Thyroid gland (tissue), 4 donors: ENCODE results near the gene TBC1D20. TPM values are rescaled to one million over a fixed set of nuclear protein-coding genes. Genes with fewer than 3 reads are reported as not detected.
"Not testable (repeated sequence)": the region's sequence is repeated elsewhere in the genome, so short reads cannot be mapped to it uniquely, and the experiment has no call there.

Experiments used
- DNase-seq, 2 donors: peaks; one replicate each; pipeline ENCODE4 v3.0.0-alpha.2; 2019
- H3K27ac ChIP-seq, 3 donors: fragments of 200-600 bp; sonication (generic); 1 replicate in 2 of 3; 2 replicates in 1 of 3; pipeline ENCODE4 v1.5.1; 2016 to 2019; ENCODE audit warnings: mild to moderate bottlenecking in 1 of 3, moderate library complexity in 1 of 3
- H3K27me3 ChIP-seq: fragments of 200-600 bp; sonication (generic); one replicate; pipeline ENCODE4 v1.5.1; 2019
- H3K36me3 ChIP-seq, 2 donors: fragments of 200-600 bp; sonication (generic); one replicate each; pipeline ENCODE4 v1.5.1; 2016 to 2019
- H3K4me1 ChIP-seq, 2 donors: fragments of 200-600 bp; sonication (generic); one replicate each; pipeline ENCODE4 v1.5.1; 2017 to 2019
- H3K4me3 ChIP-seq, 3 donors: fragments of 200-600 bp; sonication (generic); replicated peaks in 1 of 3; 1 replicate in 2 of 3; 2 replicates in 1 of 3; pipeline ENCODE4 v1.5.1; 2016; ENCODE audit warnings: mild to moderate bottlenecking in 1 of 3
- H3K9me3 ChIP-seq: fragments of 200-600 bp; sonication (generic); one replicate; pipeline ENCODE4 v1.5.1; 2017
- POLR2A ChIP-seq, 2 donors: fragments of 450-650 bp; IDR thresholded peaks; one replicate each; pipeline ENCODE4 v1.6.1; 2017; ENCODE audit warnings: antibody characterized with exemption in 2 of 2, mild to moderate bottlenecking in 2 of 2, moderate library complexity in 1 of 2
- WGBS, 2 donors: methylation state at CpG; one replicate each; pipeline ENCODE4 v1.1.5; 2017; 5-methylcytosine and 5-hydroxymethylcytosine counted together
- intact Hi-C: fragments of 100-400 bp; cut with DNase I; formaldehyde crosslinking; loops from one replicate; pipeline ENCODE4 v1.15.1; 2023
- small RNA-seq: library from RNA; depleted of rRNA; stranded (forward); fragments of <200 nt; gene quantifications from one replicate; pipeline ENCODE3, GENCODE V24; 2016
- total RNA-seq, 4 donors: library from RNA; depleted of rRNA; stranded (reverse); fragments of >200 nt; gene quantifications; one replicate each; pipeline ENCODE4 v1.2.3, GENCODE V29; 2016
- TF ChIP-seq, protein P1 (sequence below), 6 experiments: fragments of 200-600 bp in 3 of 6; fragments of 450-650 bp in 3 of 6; sonication (generic) in 3 of 6; IDR thresholded peaks; one replicate each; pipeline ENCODE4 v1.5.1; 2016 to 2019; ENCODE audit warnings: antibody characterized with exemption in 6 of 6, mild to moderate bottlenecking in 2 of 6, inconsistent platforms in 1 of 6, moderate library complexity in 1 of 6

TBC1D20 gene
- total RNA-seq, 4 donors from 2014 or later: 34.1 to 40.5 (median 35.6) TPM

DNA sequence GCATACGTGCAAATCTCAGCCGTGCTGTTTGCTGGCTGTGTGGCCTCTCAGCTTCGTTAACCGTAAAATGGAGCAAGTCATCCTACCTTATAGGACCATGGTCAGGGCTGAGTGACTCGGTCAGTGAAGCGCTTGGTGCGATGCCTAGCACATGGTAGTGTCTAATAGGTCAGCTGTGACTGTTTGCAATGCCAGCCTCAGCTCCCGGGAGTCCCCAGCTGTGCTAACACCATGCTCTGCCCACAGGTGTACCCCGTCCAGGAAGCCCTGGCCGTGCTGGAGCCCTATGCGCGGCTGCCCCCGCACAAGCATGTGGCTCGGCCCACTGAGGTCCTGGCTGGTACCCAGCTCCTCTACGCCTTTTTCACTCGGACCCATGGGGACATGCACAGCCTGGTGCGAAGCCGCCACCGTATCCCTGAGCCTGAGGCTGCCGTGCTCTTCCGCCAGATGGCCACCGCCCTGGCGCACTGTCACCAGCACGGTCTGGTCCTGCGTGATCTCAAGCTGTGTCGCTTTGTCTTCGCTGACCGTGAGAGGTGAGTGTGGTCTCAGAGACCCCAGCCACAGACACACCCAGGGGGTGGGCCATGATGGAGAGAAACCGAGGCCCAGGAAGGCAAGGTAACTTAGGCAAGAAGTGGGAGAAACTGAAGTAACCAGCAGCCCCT is 71.2 kb downstream of the TBC1D20 start:
- no peaks in the 10 kb centered on the region for H3K4me1 ChIP-seq
- no peak for TF ChIP-seq POLR2A (IDR thresholded peaks at IDR 0.05)
- TF ChIP-seq, protein P1, sequence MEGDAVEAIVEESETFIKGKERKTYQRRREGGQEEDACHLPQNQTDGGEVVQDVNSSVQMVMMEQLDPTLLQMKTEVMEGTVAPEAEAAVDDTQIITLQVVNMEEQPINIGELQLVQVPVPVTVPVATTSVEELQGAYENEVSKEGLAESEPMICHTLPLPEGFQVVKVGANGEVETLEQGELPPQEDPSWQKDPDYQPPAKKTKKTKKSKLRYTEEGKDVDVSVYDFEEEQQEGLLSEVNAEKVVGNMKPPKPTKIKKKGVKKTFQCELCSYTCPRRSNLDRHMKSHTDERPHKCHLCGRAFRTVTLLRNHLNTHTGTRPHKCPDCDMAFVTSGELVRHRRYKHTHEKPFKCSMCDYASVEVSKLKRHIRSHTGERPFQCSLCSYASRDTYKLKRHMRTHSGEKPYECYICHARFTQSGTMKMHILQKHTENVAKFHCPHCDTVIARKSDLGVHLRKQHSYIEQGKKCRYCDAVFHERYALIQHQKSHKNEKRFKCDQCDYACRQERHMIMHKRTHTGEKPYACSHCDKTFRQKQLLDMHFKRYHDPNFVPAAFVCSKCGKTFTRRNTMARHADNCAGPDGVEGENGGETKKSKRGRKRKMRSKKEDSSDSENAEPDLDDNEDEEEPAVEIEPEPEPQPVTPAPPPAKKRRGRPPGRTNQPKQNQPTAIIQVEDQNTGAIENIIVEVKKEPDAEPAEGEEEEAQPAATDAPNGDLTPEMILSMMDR (IDR thresholded peaks at IDR 0.05): no peak
- DNase-seq: no peak
- peaks cover 7 to 16% of the 10 kb centered on the region in 2 donors for H3K36me3 ChIP-seq
- no peaks in the 10 kb centered on the region for H3K27me3 ChIP-seq
- H3K27ac ChIP-seq: no peak overlapping the region
- WGBS, 2 donors: 91 to 93% methylated on average over 26 to 27 of the region's 29 CpGs
- no peak overlapping the region for H3K4me3 ChIP-seq
- H3K9me3 ChIP-seq: no peaks in the 10 kb centered on the region
- intact Hi-C loops: no loop called here

DNA sequence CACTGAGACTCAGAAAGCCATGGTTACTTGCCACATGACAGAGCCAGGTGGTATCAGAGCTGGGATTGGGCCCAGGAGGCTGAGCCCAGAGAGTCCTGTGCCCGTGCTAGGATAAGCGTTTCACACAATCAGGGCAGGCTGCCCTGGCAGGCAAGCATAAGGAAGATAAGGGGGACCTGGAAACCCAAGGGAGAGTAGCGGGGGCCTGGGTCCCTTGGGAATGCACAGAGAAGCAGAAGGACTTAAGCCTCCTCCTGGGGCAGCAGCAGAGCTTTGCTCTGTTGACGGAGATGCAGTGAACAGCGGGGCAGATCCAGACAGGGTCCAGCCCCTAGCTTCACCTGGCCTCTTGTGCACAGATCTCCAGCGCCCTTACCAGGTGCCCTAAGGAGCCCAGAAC is 73.1 kb downstream of the TBC1D20 start:
- 84 to 93% methylated on average over 3 to 6 of the region's 6 CpGs for WGBS, 2 donors
- no peaks in the 10 kb centered on the region for H3K9me3 ChIP-seq
- no peak for TF ChIP-seq POLR2A (IDR thresholded peaks at IDR 0.05)
- TF ChIP-seq, protein P1 (IDR thresholded peaks at IDR 0.05): no peak
- peaks cover 4 to 10% of the 10 kb centered on the region in 2 donors for H3K36me3 ChIP-seq
- intact Hi-C loops: no loop called here
- no peak overlapping the region for H3K27ac ChIP-seq
- no peaks in the 10 kb centered on the region for H3K27me3 ChIP-seq
- H3K4me3 ChIP-seq: no peak overlapping the region
- no peak for DNase-seq
- H3K4me1 ChIP-seq: no peaks in the 10 kb centered on the region

DNA sequence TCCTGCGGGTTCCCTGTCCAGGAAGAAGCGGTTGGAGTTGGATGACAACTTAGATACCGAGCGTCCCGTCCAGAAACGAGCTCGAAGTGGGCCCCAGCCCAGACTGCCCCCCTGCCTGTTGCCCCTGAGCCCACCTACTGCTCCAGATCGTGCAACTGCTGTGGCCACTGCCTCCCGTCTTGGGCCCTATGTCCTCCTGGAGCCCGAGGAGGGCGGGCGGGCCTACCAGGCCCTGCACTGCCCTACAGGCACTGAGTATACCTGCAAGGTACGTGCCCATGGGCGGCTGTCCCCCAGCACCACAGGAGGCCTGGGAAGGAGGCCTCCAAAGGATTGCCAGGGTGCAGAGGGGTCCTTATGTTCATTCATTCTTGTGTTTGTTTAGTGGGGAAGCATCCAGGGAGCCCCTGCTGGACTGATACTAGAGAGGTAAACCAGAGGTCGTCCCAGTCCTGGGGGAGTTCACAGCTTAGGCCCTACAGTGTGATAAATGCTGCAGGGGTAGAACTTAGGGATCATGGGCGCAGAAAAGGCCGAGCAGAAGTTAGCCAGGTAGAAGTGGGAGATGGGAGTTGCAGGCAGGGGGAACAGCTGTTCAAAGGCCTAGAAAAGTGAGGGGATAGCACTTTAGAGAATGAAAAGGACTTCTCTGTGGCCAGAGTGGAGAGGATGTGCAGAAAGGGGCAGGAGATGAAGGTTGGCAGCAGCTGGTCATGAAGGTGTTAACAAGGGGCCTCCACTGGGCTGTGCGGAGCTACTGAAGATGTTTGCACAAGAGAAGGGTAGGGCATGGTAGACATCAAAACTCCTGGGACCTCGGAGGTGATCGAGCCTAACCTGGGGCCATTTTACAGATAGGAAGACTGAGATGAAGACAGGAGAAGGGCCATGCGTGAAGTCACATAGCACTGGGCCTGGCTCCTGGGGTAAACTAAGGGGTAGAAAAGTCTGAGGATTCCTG is 74.0 kb downstream of the TBC1D20 start:
- Histone ChIP-seq H3K36me3 (peaks cover 4 to 9% of the 10 kb centered on the region in 2 donors), H3K27ac (no peak overlapping the region), H3K4me1 (peaks cover 0 to 2% of the 10 kb centered on the region in 2 donors), H3K27me3 (no peaks in the 10 kb centered on the region), H3K4me3 (no peak overlapping the region), H3K9me3 (no peaks in the 10 kb centered on the region)
- 86% methylated on average over 15 to 16 of the region's 21 CpGs for WGBS, 2 donors
- TF ChIP-seq, protein P1 (IDR thresholded peaks at IDR 0.05): no peak
- TF ChIP-seq POLR2A (IDR thresholded peaks at IDR 0.05): no peak
- intact Hi-C loops: no loop called here
- no peak for DNase-seq

DNA sequence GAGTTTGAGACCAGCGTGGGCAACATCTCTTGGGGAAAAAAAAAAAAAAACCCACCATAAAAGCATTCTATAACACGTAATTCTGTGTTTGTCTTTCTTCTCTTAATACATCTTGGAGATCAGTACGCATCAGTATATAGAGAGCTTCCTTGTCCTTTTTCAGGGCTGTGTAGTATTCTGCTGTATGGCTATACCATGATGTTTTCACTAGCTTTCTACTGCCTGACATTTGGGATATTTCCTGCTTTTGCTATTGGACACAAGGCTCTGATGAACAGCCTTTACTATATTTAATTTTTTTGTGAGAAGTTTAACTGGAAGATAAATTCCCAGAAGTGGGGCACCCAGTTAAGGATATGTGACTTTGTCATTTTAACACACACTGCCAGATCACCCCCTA is 74.8 kb downstream of the TBC1D20 start:
- no peak for DNase-seq
- Histone ChIP-seq H3K27ac (no peak overlapping the region), H3K36me3 (peaks cover 4 to 6% of the 10 kb centered on the region in 2 donors), H3K27me3 (no peaks in the 10 kb centered on the region), H3K4me1 (peaks cover 0 to 4% of the 10 kb centered on the region in 2 donors), H3K9me3 (no peaks in the 10 kb centered on the region), H3K4me3 (no peak overlapping the region)
- intact Hi-C loops: no loop called here
- TF ChIP-seq, protein P1 (IDR thresholded peaks at IDR 0.05): no peak
- no peak for TF ChIP-seq POLR2A (IDR thresholded peaks at IDR 0.05)
- WGBS, 2 donors: 94 to 95% methylated on average over 3 of the region's 3 CpGs

DNA sequence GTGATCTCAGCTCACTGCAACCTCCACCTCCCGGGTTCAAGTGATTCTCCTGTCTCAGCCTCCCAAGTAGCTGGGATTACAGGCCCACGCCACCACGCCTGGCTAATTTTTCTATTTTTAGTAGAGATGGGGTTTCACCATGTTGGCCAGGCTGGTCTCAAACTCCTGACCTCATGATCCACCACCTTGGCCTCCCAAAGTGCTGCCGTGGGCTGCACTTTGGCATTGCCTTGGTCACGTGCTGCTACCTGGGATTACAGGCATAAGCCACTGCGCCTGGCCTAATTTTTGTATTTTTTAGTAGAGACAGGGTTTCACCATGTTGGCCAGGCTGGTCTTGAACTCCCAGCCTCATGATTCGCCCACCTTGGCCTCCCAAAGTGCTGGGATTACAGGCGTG is 75.7 kb downstream of the TBC1D20 start:
- intact Hi-C loops: not testable (repeated sequence)

More for the DNA sequence above, 75.7 kb downstream of the TBC1D20 start:
- not testable (repeated sequence) for H3K27ac ChIP-seq, H3K4me1 ChIP-seq, H3K4me3 ChIP-seq, H3K36me3 ChIP-seq, DNase-seq, H3K27me3 ChIP-seq, H3K9me3 ChIP-seq
- 97 to 99% methylated on average over 8 of the region's 8 CpGs for WGBS, 2 donors

Small RNA genes within 50 kb of the gene (small RNA-seq; reads per million reads assigned to genes)
- not detected for gene RF00019

Other genes starting within 250 kb of the TBC1D20 start
- not detected for gene DEFB129, start 235.3 kb downstream of the TBC1D20 start, total RNA-seq
- gene DEFB132, start 204.8 kb downstream of the TBC1D20 start, total RNA-seq: not detected
- gene C20orf96, start 171.8 kb downstream of the TBC1D20 start, total RNA-seq: 1 to 10 TPM; 4.1 to 9.5 (median 7.0) TPM
- gene ZCCHC3, start 165.0 kb downstream of the TBC1D20 start, total RNA-seq: 10 to 100 TPM; 20.2 to 28.4 (median 22.3) TPM
- gene SOX12, start 137.0 kb downstream of the TBC1D20 start, total RNA-seq: 10 to 100 TPM in 1 of 4 donors, 1 to 10 TPM in 3; 7.1 to 12.9 (median 9.0) TPM
- 10 to 100 TPM; 29.8 to 56.7 (median 42.4) TPM for gene NRSN2, start 115.4 kb downstream of the TBC1D20 start, total RNA-seq
- 10 to 100 TPM in 2 of 4 donors, 1 to 10 TPM in 2; 6.1 to 16.5 (median 8.1) TPM for gene TRIB3, start 81.8 kb downstream of the TBC1D20 start, total RNA-seq
- gene RBCK1, start 54.2 kb downstream of the TBC1D20 start, total RNA-seq: 10 to 100 TPM; 49.2 to 90.2 (median 71.0) TPM
- gene CSNK2A1, start 81.3 kb upstream of the TBC1D20 start, total RNA-seq: 100 to 1,000 TPM in 3 of 4 donors, 10 to 100 TPM in 1; 88.0 to 153 (median 105) TPM
- under 1 TPM in 1 of 4 donors, not detected in 3; 0.59 TPM for gene TCF15, start 147.8 kb upstream of the TBC1D20 start, total RNA-seq
- 100 to 1,000 TPM in 2 of 4 donors, 10 to 100 TPM in 2; 54.3 to 212 (median 135) TPM for gene SRXN1, start 190.7 kb upstream of the TBC1D20 start, total RNA-seq
- gene SCRT2, start 213.3 kb upstream of the TBC1D20 start, total RNA-seq: not detected